Urinary bladder (tissue), 4 donors: ENCODE results near the gene OAT. TPM values are rescaled to one million over a fixed set of nuclear protein-coding genes. Genes with fewer than 3 reads are reported as not detected.

Source experiments
- DNase-seq: peaks from one replicate; pipeline ENCODE4 v3.0.0-alpha.2; 2015; ENCODE audit errors: extremely low spot score
- H3K27ac ChIP-seq: one replicate; pipeline ENCODE4 v1.5.1; 2013; ENCODE audit warnings: low read depth, mild to moderate bottlenecking, moderate library complexity
- H3K36me3 ChIP-seq: one replicate; pipeline ENCODE4 v1.6.1; 2013; ENCODE audit warnings: mild to moderate bottlenecking, moderate library complexity; ENCODE audit not compliant: insufficient read depth
- H3K4me1 ChIP-seq: one replicate; pipeline ENCODE4 v1.6.1; 2013; ENCODE audit warnings: mild to moderate bottlenecking, moderate library complexity; ENCODE audit not compliant: insufficient read depth
- H3K4me3 ChIP-seq: one replicate; pipeline ENCODE4 v1.5.1; 2013; ENCODE audit warnings: low read depth, low read length
- WGBS: extraction: QIAGEN DNeasy Blood & Tissue Kit; methylation state at CpG from one replicate; pipeline ENCODE4 v1.1.7; 2013; 5-methylcytosine and 5-hydroxymethylcytosine counted together
- polyA plus RNA-seq: library from polyadenylated mRNA; stranded (reverse); fragments of 200-250 nt; gene quantifications from one replicate; pipeline ENCODE4 v1.2.3, GENCODE V29; 2013
- total RNA-seq: library from RNA; depleted of rRNA; stranded (reverse); fragments of >200 nt; gene quantifications from one replicate; pipeline ENCODE4 v1.2.3, GENCODE V29; 2014
- donor health status: healthy with polysubstance abuse.
- donor health status: healthy.

Gene OAT
- total and polyA plus RNA-seq, 2 donors = 95.5 to 183 TPM

DNA sequence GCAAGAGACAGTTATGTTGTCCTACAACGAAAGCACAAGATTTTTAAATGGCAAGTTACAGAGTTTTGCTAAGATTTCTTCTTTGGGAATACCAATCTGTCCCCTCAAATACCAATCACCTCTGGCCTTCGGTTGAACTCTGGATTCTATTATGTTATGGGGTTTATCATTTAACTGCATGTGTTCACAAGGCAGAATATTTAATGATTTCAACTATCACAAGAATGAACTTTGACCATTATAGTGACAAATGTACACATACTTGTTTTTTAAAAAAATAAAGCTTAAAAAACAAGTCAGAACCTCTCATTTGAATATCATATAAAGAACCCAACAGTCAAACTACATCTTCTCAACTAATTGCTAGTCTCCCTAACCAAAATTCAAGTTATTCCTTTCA, 11.3 kb downstream of the OAT start:
- no peaks in the 10 kb centered on the region for H3K4me1 ChIP-seq
- H3K36me3 ChIP-seq = peaks cover 2% of the 10 kb centered on the region
- H3K27ac ChIP-seq = no peak overlapping the region
- WGBS = 91% methylated on average over 2 of the region's 2 CpGs
- DNase-seq = no peak
- H3K4me3 ChIP-seq = no peak overlapping the region

DNA sequence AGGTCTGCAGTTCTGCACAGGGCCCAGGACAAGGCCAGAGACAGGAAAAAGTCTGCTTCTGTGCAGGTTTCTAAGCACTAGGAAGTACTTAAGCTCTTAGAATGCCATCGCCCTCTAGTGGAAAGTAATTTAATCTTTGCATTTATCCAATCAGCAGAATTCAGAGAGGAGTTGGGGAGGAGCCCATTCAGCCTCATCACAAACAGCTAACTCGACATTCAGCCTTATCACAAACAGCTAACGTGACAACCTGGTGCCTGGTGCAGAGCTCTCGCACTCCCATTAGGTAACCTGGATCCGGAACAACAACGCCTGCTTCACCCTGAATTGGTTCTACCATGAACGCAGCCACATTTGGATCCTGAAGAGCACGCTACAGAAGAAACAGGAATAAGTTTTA, 15.2 kb downstream of the OAT start:
- Histone ChIP-seq H3K4me3 (no peak overlapping the region), H3K36me3 (peaks cover 2% of the 10 kb centered on the region), H3K4me1 (no peaks in the 10 kb centered on the region), H3K27ac (no peak overlapping the region)
- WGBS = 60% methylated on average over 8 of the region's 8 CpGs
- DNase-seq = no peak

DNA sequence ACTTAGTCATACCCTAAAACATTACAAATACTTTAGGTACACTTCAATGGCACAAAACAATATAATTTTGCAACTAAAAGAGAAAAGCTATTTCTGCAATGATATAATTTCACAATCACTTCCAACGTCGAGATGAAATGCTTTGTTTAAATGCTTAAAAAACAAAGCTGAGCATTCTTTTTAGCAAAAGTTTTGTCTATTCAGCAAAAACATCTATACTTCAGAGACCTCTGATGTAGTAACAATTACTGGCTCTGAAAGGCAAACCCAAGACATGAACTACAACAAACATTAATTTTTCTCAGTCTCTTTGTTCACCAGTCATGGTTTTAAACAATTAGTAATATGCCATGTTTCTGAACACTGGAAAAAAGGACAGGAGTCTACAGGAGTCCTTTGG, 16.4 kb downstream of the OAT start:
- WGBS = 87% methylated on average over 2 of the region's 2 CpGs
- no peak overlapping the region for H3K27ac ChIP-seq
- H3K4me1 ChIP-seq = no peaks in the 10 kb centered on the region
- no peak overlapping the region for H3K4me3 ChIP-seq
- no peaks in the 10 kb centered on the region for H3K36me3 ChIP-seq
- DNase-seq = no peak

DNA sequence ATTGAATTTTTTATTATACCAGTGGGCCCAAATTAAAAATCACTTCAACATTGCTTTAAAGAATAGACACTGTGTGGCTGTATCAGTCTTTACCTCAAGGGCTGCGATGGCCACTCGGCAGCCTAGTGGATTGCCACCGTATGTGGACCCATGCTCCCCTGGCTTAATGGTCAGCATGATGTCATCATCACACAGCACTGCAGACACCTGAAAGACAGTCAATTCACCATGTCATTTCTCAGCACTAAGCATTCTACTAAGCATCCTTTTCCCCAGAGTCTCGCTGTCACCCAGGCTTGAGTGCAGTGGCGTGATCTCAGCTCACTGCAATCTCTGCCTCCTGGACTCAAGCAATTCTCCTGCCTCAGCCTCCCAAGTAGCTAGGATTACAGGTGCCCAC, 17.1 kb downstream of the OAT start:
- no peaks in the 10 kb centered on the region for H3K36me3 ChIP-seq
- DNase-seq = no peak
- H3K27ac ChIP-seq = no peak overlapping the region
- 97% methylated on average over 5 of the region's 5 CpGs for WGBS
- H3K4me3 ChIP-seq = no peak overlapping the region
- H3K4me1 ChIP-seq = no peaks in the 10 kb centered on the region

DNA sequence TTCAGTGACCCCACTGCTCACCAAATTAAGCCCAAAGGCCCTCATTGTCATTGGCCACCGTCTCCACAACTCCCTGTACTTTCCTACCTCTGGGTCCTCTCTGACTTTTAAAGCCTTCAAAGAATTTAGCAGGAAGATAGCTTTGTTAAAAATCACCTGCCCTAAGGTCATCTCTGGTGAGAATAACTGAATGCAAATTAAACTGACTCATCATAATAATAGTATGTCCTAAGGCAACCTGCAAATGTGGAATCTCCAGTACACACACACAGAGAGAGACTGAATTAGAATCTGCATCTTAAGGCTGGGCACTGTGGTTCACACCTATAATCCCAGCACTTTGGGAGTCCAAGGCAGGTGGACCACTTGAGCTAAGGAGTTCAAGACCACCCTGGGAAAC, 24.1 kb downstream of the OAT start:
- Histone ChIP-seq H3K36me3 (no peaks in the 10 kb centered on the region), H3K27ac (no peak overlapping the region), H3K4me1 (no peaks in the 10 kb centered on the region), H3K4me3 (no peak overlapping the region)
- DNase-seq = no peak
- 79% methylated on average over 1 of the region's 1 CpG for WGBS

DNA sequence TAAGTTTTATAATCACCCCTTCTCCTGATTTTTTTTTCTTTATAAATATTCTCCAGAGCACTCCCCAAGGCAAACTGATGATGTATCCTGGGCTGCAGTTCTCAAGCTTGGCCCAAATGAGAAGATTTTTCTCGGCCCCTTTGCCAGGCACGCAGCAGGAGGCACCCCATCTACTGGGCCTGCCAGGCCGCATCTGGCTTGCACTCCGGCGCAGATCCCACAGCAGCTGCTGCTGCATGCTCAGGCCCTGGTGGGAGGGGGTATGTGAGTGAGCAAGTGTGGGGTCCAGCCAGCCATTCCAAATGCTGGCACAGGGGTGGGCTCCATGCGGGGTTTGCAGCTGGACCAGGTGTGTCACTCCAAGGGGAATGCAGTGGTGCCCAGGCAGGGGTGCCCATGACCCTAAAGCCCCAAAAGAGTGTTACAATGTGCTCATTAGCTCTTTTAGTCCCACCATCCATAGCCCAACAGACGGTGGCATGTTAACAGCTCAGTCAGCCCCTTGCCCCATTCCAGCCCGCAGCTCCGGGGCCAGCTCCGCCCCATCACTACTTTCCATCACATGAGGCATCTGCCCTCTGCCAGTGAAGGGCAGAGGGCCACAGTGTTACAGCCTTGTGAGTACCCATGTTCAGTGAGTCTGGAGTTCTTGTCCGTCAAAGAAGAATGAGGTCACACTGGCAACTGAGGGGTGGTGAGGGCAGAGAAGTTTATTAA, 25.9 kb downstream of the OAT start:
- Histone ChIP-seq H3K4me3 (no peak overlapping the region), H3K36me3 (no peaks in the 10 kb centered on the region), H3K4me1 (peaks cover 1% of the 10 kb centered on the region), H3K27ac (no peak overlapping the region)
- WGBS = 95% methylated on average over 11 of the region's 11 CpGs
- no peak for DNase-seq

DNA sequence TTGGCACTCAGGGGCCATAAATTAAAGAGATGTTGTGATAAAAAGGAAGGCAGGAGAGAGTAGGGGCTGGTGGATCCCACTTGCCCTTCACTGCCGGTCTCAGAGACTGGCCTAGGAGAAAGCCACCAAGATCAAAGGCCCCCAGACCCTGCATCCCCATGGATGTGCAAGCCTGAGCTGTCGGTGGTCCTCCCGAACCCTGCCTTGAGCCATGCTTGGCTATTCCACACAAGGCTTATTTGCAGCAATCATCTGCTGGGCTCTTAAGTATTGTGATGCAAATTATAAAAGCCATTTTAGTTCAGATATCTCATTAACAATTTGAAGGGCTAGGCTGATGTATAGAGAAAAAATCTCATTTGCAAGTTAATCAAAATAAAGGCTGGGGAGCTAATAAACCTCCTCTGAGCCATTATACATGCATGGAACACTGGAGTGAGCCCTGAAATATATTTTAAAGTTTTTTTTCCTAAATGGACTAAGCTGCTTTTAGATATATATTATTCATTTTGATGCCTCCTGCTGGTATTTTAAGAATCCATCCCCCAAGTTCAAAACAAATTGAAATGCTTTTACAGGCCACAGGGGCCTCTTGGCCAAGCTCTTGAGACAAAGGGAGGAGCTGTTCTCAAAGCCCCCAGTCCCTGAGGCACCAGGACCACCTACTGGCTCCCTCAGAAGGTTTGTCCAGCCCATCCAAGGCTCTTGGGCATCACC, 28.1 kb downstream of the OAT start:
- Histone ChIP-seq H3K27ac (no peak overlapping the region), H3K4me3 (no peak overlapping the region), H3K4me1 (peaks cover 1% of the 10 kb centered on the region), H3K36me3 (no peaks in the 10 kb centered on the region)
- DNase-seq = no peak
- 79% methylated on average over 3 of the region's 3 CpGs for WGBS

DNA sequence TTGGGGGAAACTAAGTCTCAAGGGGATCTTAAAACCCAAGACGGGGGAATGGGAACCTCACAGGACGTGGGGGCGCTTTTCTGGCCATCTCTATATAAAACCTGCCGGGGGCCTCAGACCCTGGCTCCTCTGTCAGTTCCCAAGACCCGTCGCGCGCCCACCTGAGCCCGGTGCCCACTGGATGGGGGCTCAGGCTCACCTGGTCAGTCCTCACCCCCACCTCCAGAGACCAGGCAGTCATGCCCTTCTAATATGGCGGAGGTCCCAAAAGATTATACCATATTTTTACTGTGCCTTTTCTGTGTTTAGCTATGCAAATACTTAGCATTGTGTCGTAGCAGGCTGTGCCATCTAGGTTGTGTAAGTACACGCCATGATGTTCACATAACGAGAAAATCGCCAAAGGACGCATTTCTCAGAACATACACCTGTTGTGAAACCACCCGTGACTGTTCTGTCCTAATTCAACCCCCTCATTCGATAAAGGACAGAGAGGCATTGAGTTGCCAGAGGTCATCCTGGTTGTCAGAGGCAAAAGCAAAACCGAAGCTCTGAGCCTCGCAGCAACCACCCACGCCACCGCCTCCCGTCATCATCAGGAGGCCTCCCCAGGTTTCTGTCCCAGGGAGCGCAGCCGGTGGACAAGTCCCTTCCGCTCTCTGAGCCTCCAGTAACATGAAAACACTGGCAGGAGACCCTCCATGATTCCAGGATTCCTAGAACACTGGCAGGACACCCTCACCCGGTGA, 28.9 kb downstream of the OAT start:
- Histone ChIP-seq H3K4me1 (peaks cover 1% of the 10 kb centered on the region), H3K4me3 (no peak overlapping the region), H3K36me3 (no peaks in the 10 kb centered on the region), H3K27ac (no peak overlapping the region)
- WGBS = 78% methylated on average over 26 of the region's 26 CpGs
- no peak for DNase-seq

DNA sequence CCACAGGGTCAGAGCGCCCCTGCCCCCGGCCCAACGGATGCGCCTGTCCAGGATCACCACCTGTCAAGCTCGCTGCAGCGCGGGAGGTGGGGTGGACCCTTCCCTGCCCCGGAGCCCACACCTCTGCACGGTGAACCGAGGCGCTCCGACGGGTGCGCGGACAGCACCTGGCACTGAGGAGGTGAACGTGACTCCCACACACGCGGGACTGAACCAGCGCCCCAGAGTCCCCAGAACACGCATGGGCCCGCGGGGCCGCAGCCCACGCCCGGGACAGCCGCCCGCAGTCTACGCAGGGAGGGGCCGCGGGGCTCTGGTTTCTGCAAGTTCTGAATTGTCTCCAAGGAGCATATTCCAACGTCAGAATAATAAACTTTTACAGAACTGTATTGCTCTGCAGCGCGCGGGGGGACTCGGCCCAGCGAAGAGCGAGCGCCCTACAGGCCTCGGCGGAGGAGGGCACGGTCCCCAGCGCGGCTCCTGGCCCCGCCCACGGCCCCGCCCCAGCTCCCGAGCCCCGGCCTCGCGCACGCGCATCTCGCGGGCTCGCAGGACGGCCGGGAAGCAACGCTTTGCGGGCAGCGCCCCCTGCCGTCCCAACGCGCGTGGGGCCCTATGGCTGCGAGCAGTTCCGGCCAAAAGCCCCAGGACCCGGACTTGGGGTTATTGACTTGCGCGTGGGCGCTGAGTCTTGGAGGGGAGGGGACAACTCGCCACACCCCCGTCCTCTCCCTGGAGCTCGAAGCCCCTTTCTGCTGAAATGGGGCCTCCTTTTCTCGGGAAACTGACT, 29.7 kb downstream of the OAT start:
- Histone ChIP-seq H3K27ac (no peak overlapping the region), H3K4me1 (peaks cover 1% of the 10 kb centered on the region), H3K4me3 (peak overlapping the region; percentile 27), H3K36me3 (no peaks in the 10 kb centered on the region)
- DNase-seq = peak; percentile 67
- 4% methylated on average over 74 of the region's 74 CpGs for WGBS

DNA sequence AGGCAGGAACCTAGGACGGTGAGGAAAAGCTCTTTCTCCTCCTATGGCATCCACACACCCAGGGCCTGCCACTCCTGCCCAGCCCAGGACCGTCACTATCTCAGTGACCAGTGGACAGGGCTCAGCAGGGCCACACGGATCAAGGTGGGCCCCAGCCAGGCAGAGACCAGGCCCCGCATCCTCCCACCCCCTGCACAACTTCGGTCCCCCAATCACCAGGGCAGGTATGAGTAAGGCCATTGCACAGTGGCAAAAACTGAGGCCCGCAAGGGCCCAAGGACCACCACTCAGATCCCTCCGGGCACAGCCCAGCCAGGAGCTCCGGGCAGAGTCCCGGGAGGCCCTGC, 30.3 kb downstream of the OAT start:
- H3K27ac ChIP-seq = no peak overlapping the region
- no peak for DNase-seq
- H3K4me3 ChIP-seq = no peak overlapping the region
- H3K4me1 ChIP-seq = peaks cover 1% of the 10 kb centered on the region
- H3K36me3 ChIP-seq = no peaks in the 10 kb centered on the region
- WGBS = 78% methylated on average over 9 of the region's 9 CpGs

DNA sequence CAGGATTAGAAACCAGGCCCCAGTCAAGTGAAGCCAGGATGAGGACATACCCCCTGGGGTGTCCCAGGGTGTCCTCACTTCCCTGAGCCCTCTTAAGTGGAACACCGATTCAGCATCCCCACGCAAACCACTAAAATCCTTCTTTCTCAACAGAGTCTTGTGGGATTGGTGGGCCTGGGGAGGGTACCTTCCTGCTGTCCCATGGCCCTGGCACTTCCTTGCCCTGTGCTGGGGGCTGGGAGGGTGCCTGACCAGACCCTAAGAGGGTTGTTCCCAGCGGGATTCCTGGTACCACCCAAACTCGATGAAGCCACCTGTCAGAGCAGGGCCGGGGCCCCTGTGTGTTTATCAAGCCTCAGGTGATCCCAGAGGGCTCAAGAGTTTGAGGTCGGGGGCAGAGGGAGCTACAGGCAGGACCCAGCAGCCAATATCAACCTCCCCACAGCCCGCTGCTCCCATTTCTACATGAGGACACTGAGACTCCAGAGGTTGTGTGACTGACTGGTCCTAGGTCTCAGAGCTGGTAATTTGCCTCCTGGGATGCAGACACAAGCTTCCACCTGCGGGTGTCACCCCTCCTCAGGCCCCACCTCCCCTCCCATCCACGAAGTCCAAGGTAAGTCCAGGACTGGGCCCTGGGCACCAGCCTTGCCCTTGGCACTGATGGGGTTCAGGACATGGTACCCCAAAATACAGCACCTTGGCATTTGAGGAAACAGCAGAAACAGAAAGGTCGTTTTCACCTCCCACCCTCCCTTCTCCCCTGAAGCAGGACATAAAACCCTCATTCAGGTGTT, 31.4 kb downstream of the OAT start:
- peaks cover 1% of the 10 kb centered on the region for H3K4me1 ChIP-seq
- no peak overlapping the region for H3K4me3 ChIP-seq
- DNase-seq = no peak
- no peaks in the 10 kb centered on the region for H3K36me3 ChIP-seq
- no peak overlapping the region for H3K27ac ChIP-seq
- 86% methylated on average over 10 of the region's 10 CpGs for WGBS

DNA sequence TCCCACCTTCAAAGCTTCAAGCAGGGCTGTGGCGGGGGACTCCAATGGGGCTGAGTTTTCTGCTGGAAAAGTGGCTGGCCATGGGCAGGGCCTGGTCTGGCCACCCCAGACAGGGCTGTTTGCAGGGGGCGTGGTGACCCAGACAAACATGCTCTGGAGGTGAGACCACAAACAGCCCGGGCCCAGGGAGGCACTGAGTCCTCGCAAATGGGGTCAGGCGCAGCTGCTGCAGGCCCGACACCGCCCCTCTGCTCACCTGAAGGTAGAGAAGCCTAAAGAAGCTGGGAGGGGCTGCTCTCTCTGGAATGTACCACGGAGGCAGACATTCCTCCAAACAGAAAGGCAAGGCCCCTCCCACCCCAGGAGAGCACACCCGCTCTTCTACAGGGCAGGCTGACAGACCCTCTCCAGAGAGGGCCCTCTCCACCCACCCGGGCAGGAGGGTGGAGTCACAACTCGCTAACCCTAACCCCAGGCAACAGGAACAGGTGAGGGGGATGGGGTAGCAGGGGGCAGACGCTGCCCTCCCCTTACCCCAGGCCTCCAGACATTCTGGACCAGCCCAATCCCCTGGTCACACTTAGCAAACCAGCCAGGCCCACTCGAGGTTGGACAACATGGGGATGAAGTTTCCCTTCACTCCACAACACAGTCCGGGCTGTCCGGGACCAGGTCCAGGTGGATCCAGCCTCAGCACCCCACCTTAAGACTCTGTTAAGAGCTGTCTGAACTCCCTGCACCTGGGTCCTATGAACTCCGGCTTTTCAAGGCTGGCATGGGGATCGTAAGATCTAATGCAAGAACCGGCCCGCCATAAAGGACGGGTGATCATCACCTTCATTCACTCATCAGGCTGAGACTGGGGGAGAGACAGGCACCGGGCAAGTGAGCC, 32.3 kb downstream of the OAT start:
- no peak for DNase-seq
- H3K36me3 ChIP-seq = no peaks in the 10 kb centered on the region
- peaks cover 1% of the 10 kb centered on the region for H3K4me1 ChIP-seq
- WGBS = 86% methylated on average over 21 of the region's 21 CpGs
- no peak overlapping the region for H3K4me3 ChIP-seq
- no peak overlapping the region for H3K27ac ChIP-seq
